Ishikawa (cell line): ENCODE results near the gene BRD7.

Source experiments
- CEBPB ChIP-seq: IDR thresholded peaks from 2 replicates; pipeline ENCODE4 v1.6.1; 2012
- CREB1 ChIP-seq: IDR thresholded peaks from 2 replicates; pipeline ENCODE4 v1.6.1; 2012; ENCODE audit warnings: low read depth
- EGR1 ChIP-seq: IDR thresholded peaks from 2 replicates; pipeline ENCODE4 v1.6.1; 2012
- EP300 ChIP-seq: IDR thresholded peaks from 2 replicates; pipeline ENCODE4 v1.6.1; 2012; ENCODE audit warnings: borderline replicate concordance
- FOXM1 ChIP-seq: IDR thresholded peaks from 2 replicates; pipeline ENCODE4 v1.6.1; 2012; ENCODE audit warnings: low read depth, borderline replicate concordance
- NFIC ChIP-seq: IDR thresholded peaks from 2 replicates; pipeline ENCODE4 v1.6.1; 2012
- RAD21 ChIP-seq: IDR thresholded peaks from 2 replicates; pipeline ENCODE4 v1.6.1; 2012; ENCODE audit warnings: low read depth
- TAF1 ChIP-seq: IDR thresholded peaks from 2 replicates; pipeline ENCODE4 v1.6.1; 2012; ENCODE audit warnings: low read depth, mild to moderate bottlenecking
- TCF12 ChIP-seq: IDR thresholded peaks from 2 replicates; pipeline ENCODE4 v1.6.1; 2012; ENCODE audit warnings: low read depth
- TEAD4 ChIP-seq: IDR thresholded peaks from 2 replicates; pipeline ENCODE4 v1.6.1; 2012
- YY1 ChIP-seq: IDR thresholded peaks from 2 replicates; pipeline ENCODE4 v1.6.1; 2012; ENCODE audit warnings: low read depth
- ZBTB7A ChIP-seq: IDR thresholded peaks from 2 replicates; pipeline ENCODE4 v1.6.1; 2012; ENCODE audit warnings: low read depth
- TF ChIP-seq, protein P1 (sequence below): IDR thresholded peaks from 2 replicates; pipeline ENCODE4 v1.6.1; 2012; ENCODE audit warnings: low read depth, mild to moderate bottlenecking
- TF ChIP-seq, protein P2 (sequence below): IDR thresholded peaks from 2 replicates; pipeline ENCODE4 v1.6.1; 2012
- TF ChIP-seq, protein P3 (sequence below): IDR thresholded peaks from 2 replicates; pipeline ENCODE4 v1.6.1; 2012

The BRD7 gene

DNA sequence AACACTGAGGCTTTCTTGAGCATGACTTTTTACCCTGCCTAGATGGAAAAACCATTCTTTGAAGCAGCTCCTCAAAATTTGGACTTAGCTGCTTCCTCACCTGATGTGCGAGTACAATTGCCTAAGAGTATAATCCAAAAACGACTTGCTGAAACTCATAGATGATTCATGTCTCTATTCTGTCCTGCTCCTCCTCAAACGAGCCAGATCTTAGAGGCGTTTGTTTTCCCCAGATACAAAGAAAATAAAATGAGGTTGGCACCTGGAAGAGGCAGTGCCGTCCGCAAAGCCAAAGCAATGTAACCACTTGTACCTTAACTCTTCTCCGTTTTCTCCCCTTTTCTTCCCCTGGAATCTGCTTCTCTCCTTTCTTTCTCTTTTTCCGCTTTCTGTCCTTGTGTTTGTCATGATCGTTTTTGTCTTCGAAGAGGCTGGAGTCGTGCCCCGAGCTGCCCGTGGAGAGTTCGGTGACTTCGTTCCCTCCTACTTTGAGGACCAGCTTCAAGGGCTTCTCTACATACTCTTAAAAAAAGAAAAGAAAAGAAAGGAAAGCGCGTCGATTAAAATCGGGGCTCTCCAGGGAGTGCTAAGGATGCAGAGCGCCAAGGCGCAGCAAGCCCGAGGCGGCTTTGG is 895 bp downstream of the BRD7 start:
- TF ChIP-seq RAD21 (no peak), CREB1 (no peak), FOXM1 (no peak), EP300 (no peak), EGR1 (no peak), TAF1 (no peak), TEAD4 (no peak), TCF12 (no peak), YY1 (no peak), ZBTB7A (no peak), CEBPB (no peak), NFIC (no peak)
- TF ChIP-seq, protein P1, sequence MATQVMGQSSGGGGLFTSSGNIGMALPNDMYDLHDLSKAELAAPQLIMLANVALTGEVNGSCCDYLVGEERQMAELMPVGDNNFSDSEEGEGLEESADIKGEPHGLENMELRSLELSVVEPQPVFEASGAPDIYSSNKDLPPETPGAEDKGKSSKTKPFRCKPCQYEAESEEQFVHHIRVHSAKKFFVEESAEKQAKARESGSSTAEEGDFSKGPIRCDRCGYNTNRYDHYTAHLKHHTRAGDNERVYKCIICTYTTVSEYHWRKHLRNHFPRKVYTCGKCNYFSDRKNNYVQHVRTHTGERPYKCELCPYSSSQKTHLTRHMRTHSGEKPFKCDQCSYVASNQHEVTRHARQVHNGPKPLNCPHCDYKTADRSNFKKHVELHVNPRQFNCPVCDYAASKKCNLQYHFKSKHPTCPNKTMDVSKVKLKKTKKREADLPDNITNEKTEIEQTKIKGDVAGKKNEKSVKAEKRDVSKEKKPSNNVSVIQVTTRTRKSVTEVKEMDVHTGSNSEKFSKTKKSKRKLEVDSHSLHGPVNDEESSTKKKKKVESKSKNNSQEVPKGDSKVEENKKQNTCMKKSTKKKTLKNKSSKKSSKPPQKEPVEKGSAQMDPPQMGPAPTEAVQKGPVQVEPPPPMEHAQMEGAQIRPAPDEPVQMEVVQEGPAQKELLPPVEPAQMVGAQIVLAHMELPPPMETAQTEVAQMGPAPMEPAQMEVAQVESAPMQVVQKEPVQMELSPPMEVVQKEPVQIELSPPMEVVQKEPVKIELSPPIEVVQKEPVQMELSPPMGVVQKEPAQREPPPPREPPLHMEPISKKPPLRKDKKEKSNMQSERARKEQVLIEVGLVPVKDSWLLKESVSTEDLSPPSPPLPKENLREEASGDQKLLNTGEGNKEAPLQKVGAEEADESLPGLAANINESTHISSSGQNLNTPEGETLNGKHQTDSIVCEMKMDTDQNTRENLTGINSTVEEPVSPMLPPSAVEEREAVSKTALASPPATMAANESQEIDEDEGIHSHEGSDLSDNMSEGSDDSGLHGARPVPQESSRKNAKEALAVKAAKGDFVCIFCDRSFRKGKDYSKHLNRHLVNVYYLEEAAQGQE = no peak
- TF ChIP-seq, protein P2, sequence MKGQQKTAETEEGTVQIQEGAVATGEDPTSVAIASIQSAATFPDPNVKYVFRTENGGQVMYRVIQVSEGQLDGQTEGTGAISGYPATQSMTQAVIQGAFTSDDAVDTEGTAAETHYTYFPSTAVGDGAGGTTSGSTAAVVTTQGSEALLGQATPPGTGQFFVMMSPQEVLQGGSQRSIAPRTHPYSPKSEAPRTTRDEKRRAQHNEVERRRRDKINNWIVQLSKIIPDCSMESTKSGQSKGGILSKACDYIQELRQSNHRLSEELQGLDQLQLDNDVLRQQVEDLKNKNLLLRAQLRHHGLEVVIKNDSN = no peak
- TF ChIP-seq, protein P3, sequence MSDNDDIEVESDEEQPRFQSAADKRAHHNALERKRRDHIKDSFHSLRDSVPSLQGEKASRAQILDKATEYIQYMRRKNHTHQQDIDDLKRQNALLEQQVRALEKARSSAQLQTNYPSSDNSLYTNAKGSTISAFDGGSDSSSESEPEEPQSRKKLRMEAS = no peak

DNA sequence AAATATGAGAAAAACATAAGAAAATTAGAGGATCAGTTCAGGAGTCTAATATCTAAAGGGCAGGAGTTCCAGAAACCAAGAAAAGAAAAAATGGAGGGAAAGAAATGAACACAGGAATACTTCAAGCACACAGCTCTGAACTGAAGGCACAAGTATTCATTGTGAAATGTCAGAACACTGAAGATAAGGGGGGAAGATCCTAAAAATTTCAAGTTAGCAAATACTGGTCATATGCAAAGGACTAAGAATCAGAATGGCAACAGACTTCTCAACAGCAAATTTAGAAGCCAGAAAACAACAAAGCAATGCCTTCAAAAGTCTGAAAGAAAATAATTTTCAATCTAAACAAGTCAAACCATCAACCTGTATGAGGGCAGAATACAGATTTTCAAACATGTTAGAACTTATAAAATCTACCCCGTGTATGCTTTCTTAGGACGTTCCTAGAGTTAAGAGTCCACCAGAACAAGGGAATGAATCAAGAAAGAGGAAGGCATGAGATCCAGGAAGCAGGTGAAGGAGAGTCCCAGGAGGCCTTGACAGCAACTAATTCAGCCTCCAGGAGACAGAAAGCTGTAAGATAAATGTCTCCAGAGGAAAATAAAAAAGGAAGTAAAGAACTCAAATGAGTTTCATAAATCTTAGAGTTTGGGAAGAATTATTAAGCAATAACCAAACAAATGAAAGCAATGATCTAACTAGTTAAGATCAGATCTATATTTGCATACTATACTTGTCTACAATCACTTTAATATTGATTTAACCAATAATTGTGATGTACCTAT is 2.8 kb downstream of the BRD7 start:
- TF ChIP-seq FOXM1 (no peak), CREB1 (no peak), CEBPB (no peak), YY1 (no peak), TCF12 (no peak), EGR1 (no peak), ZBTB7A (no peak), TAF1 (no peak), RAD21 (no peak), EP300 (no peak), TEAD4 (no peak), NFIC (no peak)
- TF ChIP-seq, protein P3 = no peak
- TF ChIP-seq, protein P2 = no peak
- TF ChIP-seq, protein P1 = no peak

DNA sequence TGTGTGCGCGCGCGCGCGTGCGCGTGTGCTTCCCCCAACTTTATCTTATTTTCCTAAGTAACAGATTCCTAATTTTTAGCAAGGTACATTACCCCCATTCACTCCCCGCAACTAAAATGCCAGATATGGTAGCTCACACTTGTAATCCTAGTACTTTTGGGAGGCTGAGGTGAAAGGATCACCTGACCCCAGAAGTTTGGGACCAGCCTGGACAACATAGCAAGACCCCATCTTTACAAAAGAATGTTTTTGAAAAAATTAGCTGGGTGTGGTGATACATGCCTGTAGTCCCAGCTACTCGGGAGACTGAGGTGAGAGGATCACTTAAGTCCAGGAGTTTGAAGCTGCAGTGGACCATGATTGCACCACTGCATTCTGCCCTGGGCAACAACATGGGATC is 5.1 kb downstream of the BRD7 start:
- no peak for TF ChIP-seq YY1
- no peak for TF ChIP-seq NFIC
- TF ChIP-seq CREB1 = no peak
- TF ChIP-seq EGR1 = no peak
- TF ChIP-seq, protein P1 = no peak
- TF ChIP-seq TCF12 = no peak
- TF ChIP-seq CEBPB = no peak
- no peak for TF ChIP-seq ZBTB7A
- no peak for TF ChIP-seq TEAD4
- no peak for TF ChIP-seq TAF1
- TF ChIP-seq, protein P3 = no peak
- no peak for TF ChIP-seq FOXM1
- TF ChIP-seq EP300 = no peak
- TF ChIP-seq, protein P2 = no peak
- no peak for TF ChIP-seq RAD21
